ENCODE results near the gene CCN5. TPM values are rescaled to one million over a fixed set of nuclear protein-coding genes. Genes with fewer than 3 reads are reported as not detected.

Gene CCN5
- total RNA-seq, 1 donor from 2014 or later: 37.0 TPM

- Histone ChIP-seq H3K4me3 (no peak overlapping the region), H3K9me3 (replicated peaks) (peaks cover 3% of the 10 kb centered on the region), H3K27ac (replicated peaks) (peak overlapping the region; percentile 91), H3K27me3 (ENCODE audit: low read depth) (no peaks in the 10 kb centered on the region), H3K4me1 (peaks cover 75% of the 10 kb centered on the region), H3K36me3 (no peaks in the 10 kb centered on the region)
- intact Hi-C loops (cut with micrococcal nuclease): no loop called here
- no peak for TF ChIP-seq CTCF (IDR thresholded peaks at IDR 0.05; ENCODE audit: borderline replicate concordance)
- DNase-seq: peak; percentile 78
Measured at GRCh38 chr20:44692932-44693480, 22.2 kb upstream of the CCN5 start.

GRCh38 chr20:44693627-44694026 is 21.5 kb upstream of the CCN5 start:
- Histone ChIP-seq H3K4me3 (no peak overlapping the region), H3K36me3 (no peaks in the 10 kb centered on the region), H3K27ac (replicated peaks) (peak overlapping the region; percentile 91), H3K9me3 (replicated peaks) (peaks cover 3% of the 10 kb centered on the region), H3K4me1 (peaks cover 69% of the 10 kb centered on the region), H3K27me3 (ENCODE audit: low read depth) (no peaks in the 10 kb centered on the region)
- no peak for TF ChIP-seq CTCF (IDR thresholded peaks at IDR 0.05; ENCODE audit: borderline replicate concordance)
- no peak for DNase-seq
- intact Hi-C loops (cut with micrococcal nuclease): no loop called here

- Histone ChIP-seq H3K36me3 (no peaks in the 10 kb centered on the region), H3K9me3 (replicated peaks) (peaks cover 3% of the 10 kb centered on the region), H3K4me1 (peaks cover 69% of the 10 kb centered on the region), H3K27me3 (ENCODE audit: low read depth) (no peaks in the 10 kb centered on the region), H3K4me3 (no peak overlapping the region), H3K27ac (replicated peaks) (peak overlapping the region; percentile 91)
- DNase-seq: no peak
- no peak for TF ChIP-seq CTCF (IDR thresholded peaks at IDR 0.05; ENCODE audit: borderline replicate concordance)
- intact Hi-C loops (cut with micrococcal nuclease): no loop called here
Measured at GRCh38 chr20:44694159-44694558, 21.0 kb upstream of the CCN5 start.

- Histone ChIP-seq H3K36me3 (no peaks in the 10 kb centered on the region), H3K27me3 (ENCODE audit: low read depth) (no peaks in the 10 kb centered on the region), H3K4me3 (no peak overlapping the region), H3K4me1 (peaks cover 62% of the 10 kb centered on the region), H3K9me3 (replicated peaks) (peaks cover 3% of the 10 kb centered on the region), H3K27ac (replicated peaks) (peak overlapping the region; percentile 91)
- no peak for DNase-seq
- no peak for TF ChIP-seq CTCF (IDR thresholded peaks at IDR 0.05; ENCODE audit: borderline replicate concordance)
- intact Hi-C loops (cut with micrococcal nuclease): no loop called here
Measured at GRCh38 chr20:44695295-44695673, 19.9 kb upstream of the CCN5 start.

- no peak overlapping the region for H3K4me3 ChIP-seq
- H3K4me1 ChIP-seq: peaks cover 61% of the 10 kb centered on the region
- intact Hi-C loops (cut with micrococcal nuclease): no loop called here
- no peaks in the 10 kb centered on the region for H3K36me3 ChIP-seq
- TF ChIP-seq CTCF (IDR thresholded peaks at IDR 0.05; ENCODE audit: borderline replicate concordance): no peak
- H3K27ac ChIP-seq (replicated peaks): peak overlapping the region; percentile 91
- peaks cover 3% of the 10 kb centered on the region for H3K9me3 ChIP-seq (replicated peaks)
- DNase-seq: no peak
- no peaks in the 10 kb centered on the region for H3K27me3 ChIP-seq (ENCODE audit: low read depth)
Measured at GRCh38 chr20:44695674-44696300, 19.4 kb upstream of the CCN5 start.
